PC-9 (cell line): ENCODE data around the gene ATP13A2. TPM values are rescaled to one million over a fixed set of nuclear protein-coding genes. Genes with fewer than 3 reads are reported as not detected.

Experiments used
- BruUV-seq: library from RNA; stranded (reverse); fragments of 400-500 nt; replicated peaks from 2 replicates; lab custom pipeline; 2021; lab: Mats Ljungman, UMichigan
- CTCF ChIA-PET: fragments of 300-600 bp; sonication (Branson Sonifier 250); formaldehyde crosslinking; loops from one replicate; lab custom pipeline; 2022; ENCODE audit warnings: antibody characterized with exemption; lab: Charles Lee
- POLR2A ChIA-PET: fragments of 300-600 bp; sonication (Branson Sonifier 250); formaldehyde crosslinking; loops from one replicate; lab custom pipeline; 2022; ENCODE audit warnings: antibody characterized with exemption; ENCODE audit not compliant: unreplicated experiment; lab: Charles Lee
- DNase-seq, 2 experiments: peaks; one replicate each; pipeline versions ENCODE4 v3.0.0 to v3.0.0-alpha.2; 2015 to 2022; ENCODE audit warnings: mixed read lengths in 1 of 2
- H2AFZ ChIP-seq: fragments of 200-600 bp; sonication (generic); 2 replicates; pipeline ENCODE4 v1.8.1; 2017; ENCODE audit warnings: antibody characterized with exemption
- H3F3A ChIP-seq: fragments of 200-600 bp; sonication (generic); 2 replicates; pipeline ENCODE4 v1.8.1; 2017; ENCODE audit warnings: antibody characterized with exemption, mild to moderate bottlenecking, low read depth; ENCODE audit not compliant: insufficient read depth
- H3K27ac ChIP-seq: fragments of 200-600 bp; sonication (generic); 2 replicates; pipeline ENCODE4 v1.6.1; 2016; ENCODE audit warnings: mixed run types
- H3K27me3 ChIP-seq: fragments of 200-600 bp; sonication (generic); 2 replicates; pipeline ENCODE4 v1.6.1; 2016; ENCODE audit warnings: low read depth, mixed run types; ENCODE audit not compliant: insufficient read depth
- H3K36me3 ChIP-seq: fragments of 200-600 bp; sonication (generic); 2 replicates; pipeline ENCODE4 v1.6.1; 2016; ENCODE audit warnings: low read depth, mixed run types
- H3K4me1 ChIP-seq: fragments of 200-600 bp; sonication (generic); replicated peaks from 2 replicates; pipeline ENCODE4 v1.6.1; 2016; ENCODE audit warnings: mixed run types; ENCODE audit not compliant: insufficient read depth
- H3K4me2 ChIP-seq: fragments of 200-600 bp; sonication (generic); 2 replicates; pipeline ENCODE4 v1.6.1; 2017; ENCODE audit warnings: mixed run types
- H3K4me3 ChIP-seq: fragments of 200-600 bp; sonication (generic); 2 replicates; pipeline ENCODE4 v1.6.1; 2016; ENCODE audit warnings: mixed run types
- H3K79me2 ChIP-seq: fragments of 200-600 bp; sonication (generic); 2 replicates; pipeline ENCODE4 v1.6.1; 2017; ENCODE audit warnings: low read depth, mixed run types
- H3K9me2 ChIP-seq: fragments of 200-600 bp; sonication (generic); 2 replicates; pipeline ENCODE4 v1.8.1; 2017; ENCODE audit warnings: mild to moderate bottlenecking; ENCODE audit not compliant: insufficient read depth
- H3K9me3 ChIP-seq: fragments of 200-600 bp; sonication (generic); 2 replicates; pipeline ENCODE4 v1.8.1; 2016; ENCODE audit warnings: low read depth; ENCODE audit not compliant: insufficient read depth
- H4K20me1 ChIP-seq: fragments of 200-600 bp; sonication (generic); 2 replicates; pipeline ENCODE4 v1.8.1; 2017; ENCODE audit not compliant: insufficient read depth
- EZH2 ChIP-seq: fragments of 200-600 bp; sonication (generic); IDR thresholded peaks from 2 replicates; pipeline ENCODE4 v1.8.0; 2017; ENCODE audit warnings: antibody characterized with exemption, low read depth
- intact Hi-C: fragments of 100-400 bp; cut with micrococcal nuclease; formaldehyde crosslinking; loops from one replicate; pipeline ENCODE4 v1.10.0; 2022; ENCODE audit not compliant: unreplicated experiment
- total RNA-seq: library from RNA; stranded (reverse); gene quantifications from 2 replicates; pipeline ENCODE4 v1.2.3, GENCODE V29; 2021
- TF ChIP-seq, protein P1 (sequence below): fragments of 200-600 bp; sonication (generic); conservative IDR thresholded peaks from 2 replicates; pipeline ENCODE4 v1.6.1; 2017; ENCODE audit warnings: mixed run types, antibody characterized with exemption, mild to moderate bottlenecking, moderate library complexity

Gene ATP13A2
- total RNA-seq, 1 experiment from 2014 or later, result 39.9 TPM

DNA sequence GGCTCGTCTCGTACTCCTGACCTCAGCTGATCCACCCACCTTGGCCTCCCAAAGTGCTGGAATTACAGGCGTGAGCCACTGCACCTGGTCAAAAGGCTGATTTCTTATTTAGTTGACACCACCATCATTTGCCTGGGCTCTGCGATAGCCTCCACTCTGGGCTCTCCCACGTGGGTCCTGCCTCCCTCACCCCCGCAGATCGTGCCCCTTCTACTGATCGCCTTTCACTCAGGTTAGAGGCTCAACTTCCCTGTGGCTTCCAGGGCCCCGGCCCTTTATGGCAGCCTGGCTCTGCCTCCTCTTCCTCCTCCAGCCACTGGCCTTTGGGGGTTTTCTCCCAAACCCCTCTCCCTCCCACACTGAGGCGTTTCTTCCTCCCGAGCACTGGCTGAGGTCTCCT lies 28.8 kb downstream of the ATP13A2 start:
- no peaks in the 10 kb centered on the region for H4K20me1 ChIP-seq
- peaks cover 10% of the 10 kb centered on the region; the same call in 1 of the 2 replicates for H3F3A ChIP-seq
- peaks cover 11% of the 10 kb centered on the region for H3K4me1 ChIP-seq
- H3K36me3 ChIP-seq, result no peaks in the 10 kb centered on the region
- intact Hi-C loops, result no loop called here
- H3K79me2 ChIP-seq, result no peaks in the 10 kb centered on the region
- ChIA-PET CTCF (no interaction called here), POLR2A (no interaction called here)
- H2AFZ ChIP-seq, result no peak overlapping the region
- H3K27me3 ChIP-seq, result no peaks in the 10 kb centered on the region
- no peak overlapping the region for H3K27ac ChIP-seq
- no peak for DNase-seq
- no peak for TF ChIP-seq EZH2
- TF ChIP-seq, protein P1, sequence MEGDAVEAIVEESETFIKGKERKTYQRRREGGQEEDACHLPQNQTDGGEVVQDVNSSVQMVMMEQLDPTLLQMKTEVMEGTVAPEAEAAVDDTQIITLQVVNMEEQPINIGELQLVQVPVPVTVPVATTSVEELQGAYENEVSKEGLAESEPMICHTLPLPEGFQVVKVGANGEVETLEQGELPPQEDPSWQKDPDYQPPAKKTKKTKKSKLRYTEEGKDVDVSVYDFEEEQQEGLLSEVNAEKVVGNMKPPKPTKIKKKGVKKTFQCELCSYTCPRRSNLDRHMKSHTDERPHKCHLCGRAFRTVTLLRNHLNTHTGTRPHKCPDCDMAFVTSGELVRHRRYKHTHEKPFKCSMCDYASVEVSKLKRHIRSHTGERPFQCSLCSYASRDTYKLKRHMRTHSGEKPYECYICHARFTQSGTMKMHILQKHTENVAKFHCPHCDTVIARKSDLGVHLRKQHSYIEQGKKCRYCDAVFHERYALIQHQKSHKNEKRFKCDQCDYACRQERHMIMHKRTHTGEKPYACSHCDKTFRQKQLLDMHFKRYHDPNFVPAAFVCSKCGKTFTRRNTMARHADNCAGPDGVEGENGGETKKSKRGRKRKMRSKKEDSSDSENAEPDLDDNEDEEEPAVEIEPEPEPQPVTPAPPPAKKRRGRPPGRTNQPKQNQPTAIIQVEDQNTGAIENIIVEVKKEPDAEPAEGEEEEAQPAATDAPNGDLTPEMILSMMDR, result no peak
- H3K4me2 ChIP-seq, result no peak overlapping the region
- H3K9me2 ChIP-seq, result no peaks in the 10 kb centered on the region
- no peaks in the 10 kb centered on the region for H3K9me3 ChIP-seq
- BruUV-seq, result no TSS peak
- no peak overlapping the region for H3K4me3 ChIP-seq

DNA sequence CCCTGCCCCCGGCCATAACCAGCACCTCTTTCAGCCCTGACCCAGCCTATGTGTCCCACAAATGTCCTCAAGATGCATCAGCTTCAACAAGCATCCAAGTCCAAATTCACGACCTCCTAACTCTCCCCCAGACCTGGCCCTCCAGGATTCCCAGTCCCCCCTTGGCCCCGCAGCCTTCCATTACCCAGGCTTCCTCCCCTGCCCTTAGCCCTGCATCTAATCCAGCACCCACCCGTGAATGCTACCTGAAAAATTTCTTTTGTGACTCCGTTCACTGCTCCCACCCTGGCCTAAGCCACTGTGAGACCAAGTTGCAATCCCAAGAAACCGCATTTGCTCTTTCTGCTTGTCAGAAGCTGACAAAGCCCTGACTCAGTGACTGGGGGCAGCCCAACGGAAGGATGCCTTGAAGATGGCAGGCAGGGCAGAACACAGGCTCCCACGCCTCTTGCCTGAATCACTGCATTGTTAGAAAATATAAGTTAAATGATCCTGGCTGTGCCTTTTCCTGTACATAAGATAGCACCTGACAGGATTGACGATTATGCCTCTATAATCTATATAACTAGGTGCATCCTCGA lies 30.4 kb downstream of the ATP13A2 start:
- intact Hi-C loops, result no loop called here
- Histone ChIP-seq H3K4me2 (no peak overlapping the region), H3K79me2 (no peaks in the 10 kb centered on the region), H3K36me3 (no peaks in the 10 kb centered on the region), H3K4me1 (peaks cover 11% of the 10 kb centered on the region), H3K4me3 (no peak overlapping the region), H3K9me2 (no peaks in the 10 kb centered on the region), H3F3A (peaks cover 10% of the 10 kb centered on the region; the same call in 1 of the 2 replicates), H2AFZ (no peak overlapping the region), H3K9me3 (no peaks in the 10 kb centered on the region), H3K27ac (no peak overlapping the region), H4K20me1 (no peaks in the 10 kb centered on the region), H3K27me3 (no peaks in the 10 kb centered on the region)
- BruUV-seq, result no TSS peak
- CTCF ChIA-PET, result no interaction called here
- DNase-seq, result no peak
- no peak for TF ChIP-seq EZH2
- TF ChIP-seq, protein P1, result no peak
- POLR2A ChIA-PET, result no interaction called here

DNA sequence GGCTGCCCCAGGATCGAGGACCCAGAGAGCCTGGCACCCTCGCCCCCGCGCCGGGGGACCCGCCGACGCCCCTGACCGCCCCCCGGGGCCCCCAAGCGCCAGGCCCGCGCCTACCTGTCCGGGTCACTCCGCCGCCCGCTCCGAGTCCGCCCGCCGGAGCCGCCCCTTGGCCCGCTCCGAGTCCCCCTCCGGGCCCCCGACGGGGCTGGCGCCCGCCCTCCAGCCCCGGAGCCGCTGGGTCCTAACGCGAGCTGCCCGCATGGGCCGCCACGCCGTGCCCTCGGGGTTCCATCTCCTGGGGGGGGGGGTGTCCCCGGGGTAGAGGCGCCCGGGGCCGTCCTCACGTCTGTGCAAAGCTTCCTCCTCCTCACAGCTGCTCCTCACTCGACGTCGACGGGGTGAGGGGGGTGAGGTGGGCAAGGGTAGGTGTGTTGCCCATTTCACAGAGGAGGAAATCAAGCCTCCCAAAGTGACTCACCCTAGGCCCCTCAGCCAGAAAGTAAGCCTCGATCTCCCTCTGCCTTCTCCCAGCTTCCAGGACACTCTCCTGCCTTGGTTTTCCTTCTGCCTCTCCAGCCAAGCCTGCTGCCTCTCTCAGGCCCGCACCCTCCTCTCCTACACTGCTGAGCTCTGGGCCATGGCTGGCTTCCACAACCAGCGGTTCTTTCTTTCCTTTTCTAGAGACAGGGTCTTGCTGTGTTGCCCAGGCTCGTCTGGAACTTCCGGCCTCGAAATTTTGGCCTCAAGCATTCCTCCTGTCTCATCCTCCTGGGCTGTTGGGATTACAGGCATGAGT lies 31.1 kb downstream of the ATP13A2 start, which contains the start of gene MFAP2:
Gene MFAP2, minus strand, starts transcription at position 148 of the 796 bp plus-strand sequence. CDS start 2,347 bp downstream, outside the sequence.
- DNase-seq, result no peak
- Histone ChIP-seq H3K4me2 (no peak within 1 kb of the TSS), H3K27me3 (no peaks in the 10 kb centered on the region), H3K9me3 (no peaks in the 10 kb centered on the region), H3K79me2 (no peaks in the 10 kb centered on the region), H3K4me1 (peaks cover 11% of the 10 kb centered on the region), H3K9me2 (no peaks in the 10 kb centered on the region), H3F3A (peaks cover 10% of the 10 kb centered on the region; the same call in 1 of the 2 replicates), H3K36me3 (no peaks in the 10 kb centered on the region), H4K20me1 (no peaks in the 10 kb centered on the region), H2AFZ (no peak within 1 kb of the TSS), H3K27ac (no peak within 1 kb of the TSS), H3K4me3 (no peak within 1 kb of the TSS)
- BruUV-seq, result no TSS peak
- TF ChIP-seq EZH2, result no peak
- TF ChIP-seq, protein P1, result no peak
- CTCF ChIA-PET, result interaction anchor here (0.6 kb wide), 1 partner anchor 65 kb away, joined by 4 read pairs; no protein-coding TSS in a partner anchor
- POLR2A ChIA-PET, result no interaction called here
- intact Hi-C loops, result no loop called here
